ENCODE data around the gene SLC29A2.
"Not testable (repeated sequence)": the region's sequence is repeated elsewhere in the genome, so short reads cannot be mapped to it uniquely, and the experiment has no call there.

The SLC29A2 gene

DNA sequence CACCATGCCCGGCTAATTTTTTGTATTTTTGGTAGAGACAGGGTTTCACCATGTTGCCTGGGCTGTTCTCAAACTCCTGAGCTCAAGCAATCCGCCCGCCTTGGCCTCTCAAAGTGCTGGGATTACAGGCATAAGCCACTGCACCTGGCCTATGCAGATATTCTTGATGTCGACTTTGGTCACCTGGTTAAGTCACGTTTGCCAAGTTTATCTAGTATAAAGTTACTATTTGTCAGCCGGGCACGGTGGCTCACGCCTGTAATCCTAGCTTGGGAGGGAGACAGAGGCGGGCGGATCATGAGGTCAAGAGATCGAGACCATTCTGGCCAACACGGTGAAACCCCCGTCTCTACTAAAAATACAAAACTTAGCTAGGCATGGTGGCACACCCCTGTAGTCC, 12.8 kb upstream of the SLC29A2 start:
- not testable (repeated sequence) for DNase-seq

DNA sequence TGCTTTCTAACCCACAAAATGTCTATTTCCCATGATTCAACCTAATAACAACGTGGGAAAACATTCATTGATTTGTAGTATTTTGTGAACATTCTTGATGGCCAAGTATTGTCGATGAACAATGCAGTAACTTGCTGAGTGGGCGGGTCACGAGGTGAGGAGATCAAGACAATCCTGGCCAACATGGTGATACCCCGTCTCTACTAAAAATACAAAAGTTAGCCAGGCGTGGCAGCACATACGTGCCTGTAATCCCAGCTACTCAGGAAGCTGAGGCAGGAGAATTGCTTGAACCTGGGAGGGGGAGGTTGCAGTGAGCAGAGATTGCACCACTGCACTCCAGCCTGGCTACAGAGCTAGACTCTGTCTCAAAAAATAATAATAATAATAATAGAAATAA, 8.7 kb upstream of the SLC29A2 start:
- peak; percentile 54 for DNase-seq

DNA sequence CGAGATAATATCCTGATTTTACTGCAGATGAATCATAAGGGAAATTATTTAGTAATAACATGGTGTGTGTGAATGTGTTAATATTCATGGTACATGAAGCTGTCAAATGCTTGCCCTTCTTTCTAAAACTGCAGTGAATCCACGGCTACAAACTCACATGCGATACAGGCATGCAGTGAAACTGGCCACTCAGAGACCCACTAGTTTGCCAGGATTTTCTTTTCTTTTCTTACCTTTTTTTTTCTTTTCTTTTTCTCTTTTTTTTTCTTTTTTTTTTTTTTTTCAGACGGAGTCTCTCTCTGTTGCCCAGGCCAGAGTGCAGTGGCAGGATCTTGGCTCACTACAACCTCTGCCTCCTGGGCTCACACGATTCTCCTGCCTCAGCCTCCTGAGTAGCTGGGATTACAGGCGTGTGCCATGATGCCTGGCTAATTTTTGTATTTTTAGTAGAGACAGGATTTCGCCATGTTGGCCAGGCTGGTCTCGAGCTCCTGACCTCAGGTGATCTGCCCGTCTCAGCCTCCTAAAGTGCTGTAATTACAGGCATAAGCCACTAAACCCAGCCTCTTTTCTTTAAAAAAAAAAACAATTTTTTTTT, 2.2 kb upstream of the SLC29A2 start:
- DNase-seq, result not testable (repeated sequence)

DNA sequence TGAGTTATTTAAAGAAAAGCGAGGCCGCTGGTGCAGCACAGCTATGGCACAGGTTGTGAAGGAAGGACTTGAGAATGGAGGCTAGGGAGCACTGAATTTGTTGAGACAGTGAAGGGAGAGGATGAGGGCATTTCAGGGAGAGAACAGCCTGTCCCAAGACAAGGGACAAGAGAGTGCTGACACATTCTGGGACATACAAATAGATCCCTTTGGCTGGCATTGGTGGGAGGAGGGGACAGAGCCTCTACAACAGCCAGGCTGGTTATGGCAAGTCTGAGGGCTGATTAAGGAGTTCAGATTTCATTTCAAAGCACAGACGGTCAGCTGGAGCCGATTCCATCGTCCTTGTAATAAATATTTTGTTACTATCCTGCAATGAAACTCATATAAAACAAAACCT, 1.7 kb upstream of the SLC29A2 start:
- DNase-seq, result peak; percentile 51

DNA sequence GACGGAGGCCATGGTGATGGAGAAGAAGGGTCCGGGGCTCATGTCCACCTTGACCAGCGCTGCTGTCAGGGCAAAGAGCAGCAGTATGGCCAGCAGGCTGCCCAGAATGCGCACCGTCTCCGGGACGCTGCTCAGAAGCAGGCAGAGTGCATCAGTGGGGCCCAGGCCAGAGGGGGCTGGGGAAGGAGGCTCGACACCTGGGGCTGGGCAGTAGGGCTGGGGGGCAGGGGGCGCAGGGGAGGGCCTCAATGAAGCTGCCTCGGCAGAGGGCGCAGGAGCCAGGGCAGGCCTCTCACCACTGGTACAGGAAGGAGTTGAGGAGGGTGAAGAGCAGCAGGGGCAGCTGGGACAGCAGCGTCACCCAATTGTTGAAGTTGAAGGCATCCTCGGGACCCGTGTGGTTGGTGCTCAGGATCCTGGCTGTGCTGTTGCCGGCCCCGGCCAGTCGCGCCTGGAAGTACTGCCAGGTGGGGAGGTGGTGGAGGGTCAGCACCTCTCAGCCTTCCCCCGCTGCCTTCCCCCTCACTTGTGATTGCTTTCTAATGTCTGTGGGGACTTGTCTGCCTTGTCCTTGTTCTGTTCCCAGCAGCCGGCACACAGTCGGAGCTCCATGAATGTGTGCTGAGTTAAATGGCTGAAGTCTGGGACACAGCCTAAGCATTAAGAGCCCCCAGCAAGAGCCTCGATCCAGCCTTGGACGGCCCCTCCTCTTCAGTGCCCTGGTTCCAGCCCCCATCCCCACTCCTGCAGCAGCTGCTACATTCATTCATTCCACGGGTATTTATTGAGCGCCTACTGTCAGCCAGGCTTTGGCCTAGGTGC, 2.3 kb downstream of the SLC29A2 start:
- DNase-seq, result no peak

DNA sequence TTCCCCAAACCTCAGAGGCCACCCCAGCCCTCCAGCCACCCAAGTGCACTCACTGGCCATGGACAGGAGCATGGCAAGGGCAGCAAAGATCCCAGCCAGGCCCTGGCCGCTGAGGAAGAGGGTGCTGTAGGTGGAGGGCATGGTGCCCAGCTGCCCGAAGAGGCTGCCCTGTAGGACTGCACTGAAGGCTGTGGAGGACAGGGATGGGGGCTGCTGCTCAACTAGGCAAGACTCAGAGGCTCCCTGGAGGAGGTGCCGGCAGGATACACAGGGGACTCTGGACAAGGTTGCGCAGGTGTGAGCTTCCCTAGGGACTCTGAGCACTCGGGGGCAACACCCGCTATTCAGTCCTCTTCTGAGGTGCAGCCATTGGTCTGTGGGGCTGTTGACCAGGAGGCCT, 3.1 kb downstream of the SLC29A2 start:
- DNase-seq, result no peak

DNA sequence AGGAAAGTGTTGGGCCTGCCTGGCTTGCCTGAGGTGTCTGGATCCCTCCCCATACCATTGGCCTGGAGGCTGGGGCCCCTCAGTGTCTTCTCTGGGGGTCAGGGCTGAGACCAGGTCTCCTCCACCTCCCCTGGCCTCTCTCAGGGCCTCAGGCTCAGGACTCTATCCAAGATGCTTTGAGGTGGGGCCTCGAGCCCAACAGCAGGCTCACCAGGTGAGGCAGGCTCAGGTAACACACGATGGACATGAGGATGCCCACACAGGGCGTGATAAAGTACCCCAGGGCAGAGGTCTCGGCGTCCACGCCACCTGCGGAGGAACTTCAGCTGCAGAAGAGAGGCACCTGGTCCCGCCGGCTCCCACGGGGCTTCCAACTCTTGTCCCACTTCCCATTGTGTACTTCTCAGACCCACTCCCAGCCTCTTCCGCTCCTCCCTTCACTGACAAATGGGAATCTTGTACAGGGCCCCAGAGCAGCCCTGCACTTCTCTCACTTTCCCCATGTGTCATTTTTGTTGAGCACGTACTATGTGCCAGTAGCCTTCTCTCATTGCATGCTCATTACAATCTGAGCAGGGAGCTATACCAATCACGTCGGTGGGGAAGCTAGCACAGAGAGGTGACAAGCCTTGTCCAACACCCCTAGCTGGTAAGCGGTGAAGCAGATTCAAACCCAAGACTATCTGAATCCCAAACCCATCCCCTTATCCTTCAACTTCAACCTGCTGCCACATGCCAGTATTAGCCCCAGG, 3.8 kb downstream of the SLC29A2 start:
- DNase-seq, result no peak

DNA sequence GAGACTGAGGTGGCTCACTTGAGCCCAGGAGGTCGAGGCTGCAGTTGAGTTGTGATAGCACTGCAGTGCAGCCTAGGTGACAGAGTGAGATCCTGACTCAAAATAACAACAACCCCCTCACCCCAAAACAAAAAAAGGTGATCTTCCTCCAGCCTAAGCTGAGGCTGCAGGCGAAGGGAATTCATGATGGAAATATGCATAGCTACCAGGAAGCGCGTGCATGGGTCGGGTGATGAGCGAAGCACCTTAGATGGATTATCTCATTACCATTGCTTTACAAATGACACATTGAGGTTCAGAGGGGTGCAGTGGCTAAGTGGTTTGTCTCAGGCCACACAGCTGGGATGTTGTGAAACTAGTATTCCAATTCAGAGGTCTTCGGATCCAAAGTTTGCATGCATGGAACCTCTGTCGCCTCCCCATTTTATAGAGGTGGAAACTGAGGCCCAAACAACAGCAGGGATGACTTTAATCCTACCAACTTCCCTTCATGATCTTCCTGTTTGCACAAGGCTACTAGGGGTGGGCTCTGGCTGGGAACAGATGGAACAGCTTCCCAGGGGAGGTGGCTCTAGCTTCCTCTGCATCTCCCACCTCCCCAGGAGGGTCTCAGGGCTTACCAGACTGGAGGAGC, 4.6 kb downstream of the SLC29A2 start:
- DNase-seq, result no peak

DNA sequence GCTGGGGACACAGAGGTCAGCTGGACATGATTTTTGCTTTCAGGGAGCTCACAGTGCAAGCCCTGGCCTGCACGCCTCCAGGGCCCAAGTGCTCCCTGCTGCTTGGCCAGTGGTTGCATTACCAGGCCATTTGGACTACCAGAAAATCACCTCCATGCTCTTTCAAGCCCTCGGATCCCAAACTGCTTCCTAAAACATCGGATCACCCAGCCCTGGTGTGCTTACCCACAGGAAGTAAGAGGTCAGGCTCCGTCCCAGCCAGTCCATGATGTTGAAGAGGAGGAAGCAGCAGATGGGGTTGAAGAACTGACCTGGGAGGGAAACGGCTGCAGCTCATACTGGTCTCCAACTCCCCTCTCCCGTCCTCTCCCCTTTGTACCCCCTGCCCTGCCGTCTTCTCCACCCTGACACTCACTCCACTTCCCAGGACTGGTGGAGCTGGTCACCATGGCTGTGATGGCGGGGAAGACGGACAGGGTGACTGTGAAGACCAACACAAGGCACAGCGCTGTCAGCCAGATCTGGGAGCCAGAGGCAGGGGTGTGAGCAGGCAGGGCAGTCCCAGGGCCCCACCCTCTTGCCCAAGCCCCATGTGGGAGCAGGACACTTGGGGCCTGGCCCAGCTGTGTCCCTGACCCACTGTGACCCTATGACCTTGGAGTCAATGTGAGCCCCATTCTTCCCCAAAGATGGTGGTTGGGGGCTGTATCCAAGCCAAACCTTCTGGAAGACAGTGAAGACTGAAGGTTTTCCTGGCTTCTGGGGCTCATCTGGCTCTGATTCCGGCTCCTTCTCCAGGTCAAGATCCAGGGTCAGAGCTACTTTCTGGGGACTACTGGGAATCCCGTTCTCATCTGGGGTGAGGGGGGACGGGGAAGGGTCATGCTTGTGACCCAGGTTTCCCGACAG, 5.6 kb downstream of the SLC29A2 start:
- DNase-seq, result no peak

DNA sequence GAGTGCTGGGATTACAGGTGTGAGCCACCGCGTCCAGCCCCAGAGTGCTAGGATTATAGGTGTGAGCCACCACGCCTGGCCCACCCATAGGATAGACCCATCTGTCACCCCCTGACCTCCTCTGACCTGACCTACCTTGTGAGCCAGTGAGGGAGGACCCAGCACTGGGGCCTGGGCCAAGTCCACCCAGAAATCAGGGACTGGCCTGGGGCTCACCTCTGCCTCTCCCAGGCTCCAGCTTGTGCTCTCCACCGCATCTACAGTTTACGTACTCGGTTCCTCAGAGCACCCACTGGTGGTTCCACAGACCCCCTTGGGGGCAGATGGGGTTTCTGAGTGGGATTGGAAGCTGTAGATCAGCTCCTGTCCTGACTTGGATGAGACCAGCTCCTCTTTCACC, 6.4 kb downstream of the SLC29A2 start:
- no peak for DNase-seq

DNA sequence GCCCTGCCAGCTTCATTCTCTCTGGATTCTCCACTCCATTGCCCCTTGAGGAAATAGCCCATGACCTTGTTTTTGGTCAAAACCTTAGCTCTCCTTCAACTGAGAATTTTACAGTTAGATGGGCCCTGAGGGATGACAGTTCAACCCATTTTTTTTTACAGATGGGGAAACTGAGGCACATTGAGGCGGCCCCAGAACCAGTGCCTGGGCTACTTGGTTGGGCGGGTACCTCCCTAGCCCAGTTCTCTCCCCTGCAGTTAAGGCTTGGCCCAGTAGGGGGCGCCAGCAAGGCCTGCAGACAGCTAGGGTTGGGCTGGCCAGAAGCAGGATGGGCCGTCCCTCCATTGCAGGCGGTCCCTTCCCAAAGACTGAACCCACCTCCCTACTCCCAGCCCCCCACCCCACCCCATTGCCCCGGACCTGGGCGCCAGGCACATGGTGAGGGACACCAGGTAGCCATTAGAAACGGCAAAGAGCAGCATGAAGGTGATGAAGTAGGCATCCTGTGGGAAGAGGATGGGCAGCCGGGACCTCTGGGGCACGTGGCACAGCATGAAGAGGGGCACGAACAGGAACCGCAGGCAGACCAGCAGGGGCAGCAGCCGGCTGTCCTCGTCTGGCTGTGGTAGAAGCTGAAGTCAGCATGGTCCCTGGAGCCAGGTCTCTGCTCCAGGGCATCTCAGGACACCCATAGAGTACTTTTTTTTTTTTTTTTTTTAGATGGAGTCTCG, 7.6 kb downstream of the SLC29A2 start:
- DNase-seq, result peak; percentile 72

DNA sequence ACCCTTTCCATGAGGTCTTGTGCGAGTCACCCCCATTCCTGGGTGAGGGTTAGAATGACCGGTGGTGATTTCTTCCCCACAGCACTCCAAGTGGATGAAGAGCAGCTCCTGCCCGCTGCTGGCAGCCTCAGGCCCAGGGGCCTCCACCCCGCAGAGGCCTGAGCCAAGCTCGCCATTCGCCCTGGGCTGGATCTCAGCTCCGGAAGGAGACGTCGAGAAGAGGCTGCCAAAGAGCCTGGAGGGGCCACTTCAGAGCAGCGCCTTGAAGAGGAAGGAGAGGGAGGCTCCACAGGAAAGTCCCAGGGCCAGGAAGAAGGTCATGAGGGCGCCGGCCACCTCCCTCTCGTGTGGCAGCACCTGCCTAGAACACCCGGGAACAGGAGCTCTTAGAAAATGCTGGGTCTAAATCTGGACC, 8.4 kb downstream of the SLC29A2 start:
- no peak for DNase-seq

DNA sequence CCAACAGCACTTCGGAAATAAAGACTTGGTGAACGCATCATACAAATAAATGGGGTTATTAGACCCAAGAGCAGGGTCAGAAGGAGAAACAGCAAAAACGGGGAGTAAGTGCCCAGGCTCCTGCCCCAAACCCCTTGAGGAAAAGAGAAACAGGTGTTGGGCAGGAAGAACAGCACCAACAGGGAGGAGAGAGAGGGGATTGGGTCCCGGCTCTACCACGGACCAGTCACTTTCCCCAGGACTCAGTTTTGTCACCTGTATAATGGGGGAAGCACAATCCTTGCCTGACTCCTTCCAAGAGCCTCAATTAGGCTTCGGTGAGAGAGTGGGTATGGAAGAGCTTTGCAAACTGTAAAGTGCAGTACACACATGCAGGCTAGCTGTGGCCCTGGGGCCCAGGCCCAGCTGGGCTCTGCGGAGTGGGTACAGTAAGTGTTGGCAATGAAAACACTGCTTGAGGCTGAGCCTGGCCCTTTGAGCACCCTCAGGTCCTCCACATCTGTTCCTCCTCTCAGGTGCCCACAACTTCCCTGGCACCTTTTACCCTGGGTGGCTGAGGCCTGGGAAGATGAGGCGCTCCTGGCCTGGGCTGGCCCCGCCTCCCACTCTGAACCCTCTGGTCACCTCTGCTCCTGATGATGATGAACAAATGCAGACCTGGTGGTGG, 8.9 kb downstream of the SLC29A2 start:
- no peak for DNase-seq

DNA sequence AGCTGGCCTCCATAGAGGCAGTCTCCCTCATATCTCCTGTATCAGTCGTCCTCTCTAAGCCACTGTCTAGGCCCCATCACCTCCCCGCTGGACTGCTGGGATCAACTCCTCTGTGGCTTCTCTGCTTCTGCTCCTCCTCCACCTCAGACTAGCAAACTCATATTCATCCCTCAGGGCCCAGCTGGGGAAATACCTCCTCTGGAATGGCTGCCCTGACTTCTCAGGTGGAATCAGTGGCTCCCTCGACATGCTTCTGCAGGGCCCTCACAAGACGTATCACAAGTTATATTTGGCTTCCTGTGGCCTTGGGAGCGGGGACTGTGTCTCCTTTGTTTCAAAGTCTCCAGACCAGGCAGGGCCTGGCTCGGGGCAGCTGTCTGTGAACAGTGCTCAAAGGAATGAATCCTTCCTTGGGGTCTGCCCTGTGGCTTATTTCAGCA, 10.0 kb downstream of the SLC29A2 start:
- no peak for DNase-seq

DNA sequence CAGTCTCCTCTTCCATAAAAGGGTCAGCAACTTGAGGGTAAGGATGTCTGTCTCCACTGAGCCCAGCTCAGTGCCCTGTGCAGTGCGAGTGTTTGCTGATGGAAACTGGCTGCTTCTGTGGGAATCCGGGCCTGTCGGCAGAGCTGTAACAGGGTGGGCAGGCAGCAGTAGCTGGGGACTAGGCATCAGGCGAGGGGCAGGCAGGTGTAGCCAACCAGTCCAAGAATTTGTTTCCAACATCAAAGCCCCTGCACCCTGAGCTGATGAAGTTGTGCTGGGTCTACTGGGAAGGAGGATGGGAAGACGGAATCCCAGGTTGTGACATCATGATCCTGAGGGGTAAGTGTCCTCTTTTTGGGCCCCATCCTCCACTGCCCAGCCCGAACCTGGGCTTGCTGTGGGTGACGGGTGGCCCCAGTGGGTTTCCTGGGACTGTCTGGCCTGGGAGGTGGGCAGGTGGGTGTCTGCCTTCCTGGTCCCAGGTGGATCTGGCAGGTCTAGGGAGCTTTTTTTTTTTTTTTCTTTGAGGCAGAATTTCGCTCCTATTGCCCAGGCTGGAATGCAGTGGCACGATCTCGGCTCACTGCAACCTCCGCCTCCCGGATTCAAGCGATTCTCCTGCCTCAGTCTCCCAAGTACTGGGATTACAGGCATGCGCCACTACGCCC, 11.0 kb downstream of the SLC29A2 start:
- DNase-seq, result no peak

DNA sequence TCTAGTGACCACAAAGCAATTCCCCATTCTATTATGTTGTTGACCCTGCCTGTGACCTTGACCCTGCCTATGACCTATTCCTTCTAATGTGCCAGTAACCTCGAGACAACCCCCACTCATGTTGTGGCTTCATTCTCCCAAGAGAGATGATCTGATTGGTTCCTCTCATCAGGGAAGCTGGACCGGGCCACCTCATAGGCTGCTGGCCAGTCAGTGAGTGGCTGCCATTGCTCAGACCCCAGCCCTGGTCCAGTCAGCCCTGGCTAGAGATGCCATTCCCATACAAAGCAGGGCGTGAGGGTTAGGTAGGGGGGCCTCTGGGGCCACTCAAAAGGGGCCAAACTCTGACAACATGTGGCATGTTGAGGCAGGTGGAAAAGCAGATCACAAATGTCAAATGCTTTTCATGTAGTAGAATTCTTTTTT, 11.9 kb downstream of the SLC29A2 start:
- DNase-seq, result peak; percentile 37

DNA sequence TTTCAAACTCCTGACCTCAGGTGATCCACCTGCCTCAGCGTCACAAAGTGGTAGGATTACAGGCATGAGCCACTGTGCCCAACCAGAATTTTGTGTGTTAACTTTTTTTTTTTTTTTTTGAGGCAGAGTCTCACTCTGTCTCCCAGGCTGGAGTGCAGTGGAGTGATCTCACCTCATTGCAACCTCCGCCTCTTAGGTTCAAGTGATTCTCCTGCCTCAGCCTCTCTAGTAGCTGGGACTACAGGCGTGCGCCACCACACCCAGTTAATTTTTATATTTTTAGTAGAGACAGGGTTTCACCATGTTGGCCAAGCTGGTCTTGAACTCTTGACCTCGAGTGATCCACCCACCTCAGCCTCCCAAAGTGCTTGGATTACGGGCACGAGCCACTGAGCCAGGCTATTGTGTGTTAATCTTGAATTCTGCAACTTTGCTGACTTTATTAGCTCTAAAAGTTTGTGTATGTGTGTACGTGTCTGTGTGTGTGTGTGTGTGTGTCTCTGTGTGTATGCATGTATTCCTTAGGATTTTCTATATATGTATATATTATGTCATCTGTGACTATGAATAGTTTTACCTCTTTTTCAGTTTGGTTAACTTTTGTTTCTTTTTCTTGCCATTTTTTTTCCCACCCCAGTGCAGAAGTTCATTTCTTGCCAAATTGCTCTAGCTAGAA, 20.9 kb downstream of the SLC29A2 start:
- not testable (repeated sequence) for DNase-seq

DNA sequence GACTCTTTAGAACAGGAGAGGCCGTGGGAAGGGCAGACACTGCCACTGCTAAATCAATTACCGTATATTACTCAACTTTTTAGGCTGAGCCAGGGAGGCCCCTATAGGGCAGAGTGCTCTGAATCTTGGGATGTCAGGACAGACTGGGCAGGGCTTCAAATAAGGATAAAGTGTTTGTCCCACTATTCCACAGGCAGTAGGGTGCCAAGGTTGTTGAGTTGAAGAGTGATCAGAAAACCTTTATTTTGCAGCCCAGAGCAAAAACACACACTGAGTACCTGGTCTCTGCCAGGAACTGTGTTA, 22.5 kb downstream of the SLC29A2 start:
- DNase-seq, result no peak

DNA sequence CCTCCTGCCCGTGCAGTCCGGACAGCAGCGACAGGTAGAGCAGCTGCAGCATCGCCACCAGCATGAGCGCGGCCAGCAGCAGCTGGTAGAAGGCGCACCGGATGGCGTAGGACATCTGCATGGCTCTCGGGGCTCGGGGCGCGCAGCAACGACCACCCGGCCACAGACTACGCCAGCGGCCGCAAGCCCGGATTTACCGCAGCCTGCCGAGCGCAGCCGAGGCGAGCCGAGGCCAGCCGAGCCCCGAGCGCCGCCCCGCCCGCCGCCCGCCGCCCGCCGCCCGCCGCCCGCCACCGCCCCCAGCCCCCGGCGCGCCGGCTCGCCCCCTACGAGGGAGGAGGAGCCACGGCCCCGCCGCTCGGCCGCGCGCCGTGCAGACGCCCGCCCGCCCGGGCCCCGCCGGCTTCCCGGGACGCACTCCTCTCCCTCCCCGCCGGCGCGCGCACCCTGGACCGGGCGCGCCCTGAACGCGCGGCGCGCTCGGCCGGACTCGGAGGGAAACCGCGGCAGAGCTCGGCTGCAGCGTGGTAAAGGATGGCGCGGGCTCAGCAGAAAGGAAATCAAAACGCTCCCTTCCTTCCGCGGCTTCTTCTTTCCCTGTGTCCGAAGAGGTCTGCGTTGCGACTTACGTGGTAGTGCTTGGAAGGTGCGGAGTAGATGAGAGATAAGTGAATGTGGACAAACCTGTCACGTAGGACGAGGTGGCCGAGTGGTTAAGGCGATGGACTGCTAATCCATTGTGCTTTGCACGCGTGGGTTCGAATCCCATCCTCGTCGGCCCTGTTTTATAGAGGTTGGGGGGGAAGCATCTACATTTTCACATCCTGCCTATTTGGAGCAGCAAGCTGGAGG, 23.9 kb downstream of the SLC29A2 start, which contains the start of gene B4GAT1:
TSS of gene B4GAT1 (minus strand) at position 205 of the 852 bp plus-strand sequence. CDS start at position 121, 84 bp downstream.
- DNase-seq, result peak; percentile 86
